ENCODE results near the gene CEBPG.

- TF ChIP-seq CTCF (IDR thresholded peaks at IDR 0.05) = no peak
- TF ChIP-seq POLR2A (IDR thresholded peaks at IDR 0.05) = no peak
These were observed 13.9 kb upstream of the CEBPG start for GRCh38 chr19:33359581-33359980.
